OCI-M2 (cell line): ENCODE data around the gene KAZALD1.
A peak's percentile ranks its signal among the peaks of the same experiment; 100 is the strongest.
"Not testable (repeated sequence)": the region's sequence is repeated elsewhere in the genome, so short reads cannot be mapped to it uniquely, and the experiment has no call there.

ENCODE experiments used
- DNase-seq: peaks from one replicate; lab custom pipeline; 2025; ENCODE audit not compliant: unreplicated experiment; lab: John Stamatoyannopoulos, UW

KAZALD1 gene

GRCh38 chr10:101029520-101030295, 32.1 kb upstream of the KAZALD1 start:
- no peak for DNase-seq

- DNase-seq, result no peak
These were observed 31.2 kb upstream of the KAZALD1 start for GRCh38 chr10:101030496-101031127.

GRCh38 chr10:101031128-101031795, 30.5 kb upstream of the KAZALD1 start, which contains the start of the genes PDZD7 and SFXN3:
TSS of gene PDZD7 (minus strand) at chr10:101031129. CDS start at chr10:101030219, 910 bp downstream.
TSS of gene SFXN3 (plus strand) at chr10:101031234. CDS start at chr10:101034695, 3,461 bp downstream.
- DNase-seq, result no peak

GRCh38 chr10:101031796-101032636, 29.8 kb upstream of the KAZALD1 start:
- no peak for DNase-seq

- no peak for DNase-seq
These were observed 29.1 kb upstream of the KAZALD1 start for GRCh38 chr10:101032637-101033224.

- no peak for DNase-seq
These were observed 28.5 kb upstream of the KAZALD1 start for GRCh38 chr10:101033276-101033675.

- not testable (repeated sequence) for DNase-seq
These were observed 27.4 kb upstream of the KAZALD1 start for GRCh38 chr10:101034404-101034803.

GRCh38 chr10:101035314-101035713, 26.5 kb upstream of the KAZALD1 start:
- no peak for DNase-seq

GRCh38 chr10:101035916-101036702, 25.7 kb upstream of the KAZALD1 start:
- no peak for DNase-seq

GRCh38 chr10:101036726-101037125, 25.1 kb upstream of the KAZALD1 start:
- no peak for DNase-seq

GRCh38 chr10:101038484-101038883, 23.3 kb upstream of the KAZALD1 start:
- no peak for DNase-seq

- no peak for DNase-seq
These were observed 21.7 kb upstream of the KAZALD1 start for GRCh38 chr10:101040061-101040460.

GRCh38 chr10:101040851-101041250, 20.9 kb upstream of the KAZALD1 start:
- DNase-seq, result no peak

GRCh38 chr10:101041252-101041761, 20.5 kb upstream of the KAZALD1 start:
- DNase-seq, result peak; percentile 53

- no peak for DNase-seq
These were observed 19.7 kb upstream of the KAZALD1 start for GRCh38 chr10:101042118-101042517.

- peak; percentile 94 for DNase-seq
These were observed 19.0 kb upstream of the KAZALD1 start for GRCh38 chr10:101042667-101043362.

- no peak for DNase-seq
These were observed 18.5 kb upstream of the KAZALD1 start for GRCh38 chr10:101043363-101043707.

GRCh38 chr10:101044117-101044516, 17.7 kb upstream of the KAZALD1 start:
- DNase-seq, result no peak
